BE2C (cell line): Measurements from ENCODE around the gene SNX24.
"Not testable (repeated sequence)": the region's sequence is repeated elsewhere in the genome, so short reads cannot be mapped to it uniquely, and the experiment has no call there.

ENCODE experiments used
- DNase-seq: peaks from one replicate; pipeline ENCODE4 v3.0.0-alpha.2; 2020
- H3K27me3 ChIP-seq: fragments of 250-450 bp; sonication (Bioruptor Pico); 2 replicates; pipeline ENCODE4 v1.5.1; 2020; ENCODE audit warnings: mild to moderate bottlenecking
- H3K36me3 ChIP-seq: fragments of 250-450 bp; sonication (Bioruptor Pico); 2 replicates; pipeline ENCODE4 v1.5.1; 2020; ENCODE audit warnings: mild to moderate bottlenecking
- H3K4me1 ChIP-seq: fragments of 250-450 bp; sonication (Bioruptor Pico); 2 replicates; pipeline ENCODE4 v1.5.1; 2020
- H3K4me3 ChIP-seq: 2 replicates; pipeline ENCODE4 v1.5.1; 2011; ENCODE audit warnings: low read depth, low read length
- H3K9me3 ChIP-seq: fragments of 250-450 bp; sonication (Bioruptor Pico); 2 replicates; pipeline ENCODE4 v1.5.1; 2020
- TF ChIP-seq, protein P1 (sequence below): IDR thresholded peaks from 2 replicates; pipeline ENCODE4 v1.5.1; 2012; ENCODE audit warnings: mild to moderate bottlenecking, low read depth, low read length

SNX24 gene

DNA sequence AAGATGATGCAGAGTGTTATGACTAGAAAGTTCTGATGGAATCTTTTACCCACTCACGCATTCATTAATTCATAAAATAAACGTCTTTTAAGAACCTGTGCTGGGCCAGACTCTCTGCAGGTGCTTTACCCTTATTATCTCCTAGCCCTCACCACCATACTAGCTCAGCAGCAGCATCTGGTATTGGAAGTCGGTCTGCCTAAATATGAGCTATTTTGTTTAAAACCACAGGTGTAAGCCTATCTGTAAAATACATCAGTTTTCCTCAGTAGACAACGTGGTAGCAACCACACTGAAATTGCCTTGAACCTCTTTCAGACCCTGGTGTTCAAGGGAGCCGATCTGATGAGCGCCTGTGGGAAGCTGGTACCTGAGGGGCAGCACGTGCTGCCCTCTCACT is 121.7 kb downstream of the SNX24 start:
- Histone ChIP-seq H3K9me3 (no peaks in the 10 kb centered on the region), H3K4me3 (no peak overlapping the region), H3K36me3 (no peaks in the 10 kb centered on the region), H3K27me3 (no peaks in the 10 kb centered on the region), H3K4me1 (no peaks in the 10 kb centered on the region)
- DNase-seq: no peak
- TF ChIP-seq, protein P1, sequence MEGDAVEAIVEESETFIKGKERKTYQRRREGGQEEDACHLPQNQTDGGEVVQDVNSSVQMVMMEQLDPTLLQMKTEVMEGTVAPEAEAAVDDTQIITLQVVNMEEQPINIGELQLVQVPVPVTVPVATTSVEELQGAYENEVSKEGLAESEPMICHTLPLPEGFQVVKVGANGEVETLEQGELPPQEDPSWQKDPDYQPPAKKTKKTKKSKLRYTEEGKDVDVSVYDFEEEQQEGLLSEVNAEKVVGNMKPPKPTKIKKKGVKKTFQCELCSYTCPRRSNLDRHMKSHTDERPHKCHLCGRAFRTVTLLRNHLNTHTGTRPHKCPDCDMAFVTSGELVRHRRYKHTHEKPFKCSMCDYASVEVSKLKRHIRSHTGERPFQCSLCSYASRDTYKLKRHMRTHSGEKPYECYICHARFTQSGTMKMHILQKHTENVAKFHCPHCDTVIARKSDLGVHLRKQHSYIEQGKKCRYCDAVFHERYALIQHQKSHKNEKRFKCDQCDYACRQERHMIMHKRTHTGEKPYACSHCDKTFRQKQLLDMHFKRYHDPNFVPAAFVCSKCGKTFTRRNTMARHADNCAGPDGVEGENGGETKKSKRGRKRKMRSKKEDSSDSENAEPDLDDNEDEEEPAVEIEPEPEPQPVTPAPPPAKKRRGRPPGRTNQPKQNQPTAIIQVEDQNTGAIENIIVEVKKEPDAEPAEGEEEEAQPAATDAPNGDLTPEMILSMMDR: no peak

DNA sequence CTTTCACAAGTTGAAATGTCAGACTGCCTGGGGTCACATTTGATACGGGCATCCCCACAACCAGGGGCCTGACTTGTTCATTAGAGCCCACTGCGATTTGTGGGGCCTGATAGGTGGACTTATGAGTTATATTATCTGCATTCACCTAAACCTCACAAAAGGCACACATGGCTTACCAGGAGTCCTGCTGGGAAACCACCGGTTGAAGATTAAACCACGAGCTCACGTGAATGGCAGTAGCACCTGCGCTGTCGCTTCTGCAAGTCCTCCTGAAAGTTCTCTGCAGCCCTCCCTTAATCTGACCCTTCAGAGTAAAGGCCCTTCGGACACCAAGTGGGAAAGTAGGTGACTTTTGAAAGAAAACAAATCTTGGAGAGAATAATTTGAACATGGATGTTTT is 122.2 kb downstream of the SNX24 start:
- H3K36me3 ChIP-seq: no peaks in the 10 kb centered on the region
- no peaks in the 10 kb centered on the region for H3K4me1 ChIP-seq
- TF ChIP-seq, protein P1: no peak
- no peaks in the 10 kb centered on the region for H3K27me3 ChIP-seq
- no peak overlapping the region for H3K4me3 ChIP-seq
- no peak for DNase-seq
- H3K9me3 ChIP-seq: no peaks in the 10 kb centered on the region

DNA sequence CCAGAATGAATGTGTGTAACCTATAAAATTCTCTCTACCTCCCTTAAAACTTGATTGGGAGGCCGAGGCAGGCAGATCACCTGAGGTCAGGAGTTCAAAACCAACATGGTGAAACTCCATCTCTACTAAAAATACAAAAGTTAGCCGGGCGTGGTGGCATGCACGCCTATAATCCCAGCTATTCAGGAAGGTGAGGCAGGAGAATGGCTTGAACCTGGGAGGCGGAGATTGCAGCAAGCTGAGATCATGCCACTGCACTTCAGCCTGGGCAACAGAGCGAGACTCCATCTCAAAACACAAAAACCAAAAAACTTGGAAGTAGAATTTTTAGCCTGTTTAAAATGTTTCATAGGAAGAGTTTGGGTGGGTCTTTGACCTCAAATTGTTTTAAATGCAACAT is 122.6 kb downstream of the SNX24 start:
- not testable (repeated sequence) for DNase-seq, H3K36me3 ChIP-seq, H3K4me1 ChIP-seq, H3K27me3 ChIP-seq, H3K9me3 ChIP-seq, H3K4me3 ChIP-seq

DNA sequence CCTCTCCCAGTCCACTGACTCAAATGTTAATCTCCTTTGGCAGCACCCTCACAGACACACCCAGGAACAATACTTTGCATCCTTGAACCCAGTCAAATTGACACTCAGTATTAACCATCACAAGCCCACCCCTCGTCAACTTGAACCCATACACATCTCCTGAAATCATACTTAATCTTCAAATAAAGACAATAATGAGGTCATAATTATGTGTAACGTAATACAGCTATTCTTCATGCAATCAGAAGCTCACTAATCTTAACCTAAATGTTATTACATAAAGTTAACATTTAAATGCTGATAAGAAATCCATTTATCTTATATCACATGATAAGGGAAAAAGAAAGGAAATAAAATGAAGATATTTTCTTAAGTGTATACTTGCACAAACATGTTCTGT is 125.9 kb downstream of the SNX24 start:
- H3K27me3 ChIP-seq: no peaks in the 10 kb centered on the region
- DNase-seq: no peak
- H3K4me3 ChIP-seq: no peak overlapping the region
- TF ChIP-seq, protein P1: no peak
- no peaks in the 10 kb centered on the region for H3K9me3 ChIP-seq
- H3K36me3 ChIP-seq: no peaks in the 10 kb centered on the region
- no peaks in the 10 kb centered on the region for H3K4me1 ChIP-seq

DNA sequence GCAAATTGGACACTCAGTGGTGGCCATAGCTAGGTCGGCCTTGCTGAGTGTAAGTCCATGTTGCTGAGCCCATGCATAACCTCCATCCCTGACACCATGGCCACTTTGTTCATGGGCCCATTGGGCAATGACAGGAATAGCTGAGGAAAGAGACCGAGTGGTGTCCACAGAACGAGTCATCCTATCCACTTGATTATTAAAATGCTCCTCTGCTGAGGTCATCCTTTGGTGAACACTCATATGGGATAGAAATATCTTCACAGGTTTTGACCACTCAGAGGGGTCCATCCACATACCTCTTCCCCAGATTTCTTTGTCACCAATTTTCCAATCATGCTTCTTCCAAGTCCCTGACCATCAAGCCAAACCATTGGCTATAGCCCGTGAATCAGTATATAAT is 127.5 kb downstream of the SNX24 start:
- DNase-seq: no peak
- Histone ChIP-seq H3K4me1 (no peaks in the 10 kb centered on the region), H3K9me3 (no peaks in the 10 kb centered on the region), H3K36me3 (no peaks in the 10 kb centered on the region), H3K27me3 (no peaks in the 10 kb centered on the region), H3K4me3 (no peak overlapping the region)
- TF ChIP-seq, protein P1: no peak

DNA sequence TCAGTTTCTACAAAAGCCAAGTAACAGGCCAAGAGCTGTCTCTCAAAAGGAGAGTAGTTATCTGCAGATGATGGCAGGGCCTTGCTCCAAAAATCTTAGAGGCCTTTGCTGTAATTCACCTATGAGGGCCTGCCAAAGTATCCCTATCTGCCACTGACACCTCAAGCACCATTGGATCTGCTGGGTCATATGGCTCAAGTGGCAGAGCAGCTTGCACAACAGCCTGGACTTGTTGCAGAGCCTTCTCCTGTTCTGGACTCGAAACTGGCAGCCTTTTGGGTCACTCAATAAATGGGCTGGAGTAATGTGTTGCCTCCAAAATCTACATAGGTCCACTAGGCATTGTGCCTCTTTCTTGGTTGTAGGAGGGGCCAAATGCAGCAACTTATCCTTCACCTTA is 128.3 kb downstream of the SNX24 start:
- not testable (repeated sequence) for H3K27me3 ChIP-seq, H3K36me3 ChIP-seq, H3K4me1 ChIP-seq, H3K4me3 ChIP-seq, H3K9me3 ChIP-seq, DNase-seq

DNA sequence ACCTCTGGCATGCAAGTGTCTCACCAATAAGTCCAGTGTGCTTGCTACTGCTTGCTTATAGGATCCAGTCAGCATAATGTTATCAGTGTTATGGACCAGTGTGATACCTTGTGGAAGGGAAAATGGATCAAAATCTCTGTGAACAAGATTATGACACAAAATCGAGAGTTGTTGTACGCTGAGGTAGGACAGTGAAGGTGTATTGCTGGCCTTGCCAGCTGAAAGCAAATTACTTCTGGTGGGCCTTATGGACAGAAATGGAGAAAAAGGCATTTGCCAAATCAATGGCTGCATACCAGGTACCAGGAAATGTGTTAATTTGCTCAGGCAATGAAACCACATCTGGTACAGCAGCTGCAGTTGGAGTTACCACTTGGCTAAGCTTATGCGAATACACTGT is 128.8 kb downstream of the SNX24 start:
- not testable (repeated sequence) for H3K9me3 ChIP-seq, DNase-seq, H3K27me3 ChIP-seq, H3K4me1 ChIP-seq, H3K36me3 ChIP-seq, H3K4me3 ChIP-seq

DNA sequence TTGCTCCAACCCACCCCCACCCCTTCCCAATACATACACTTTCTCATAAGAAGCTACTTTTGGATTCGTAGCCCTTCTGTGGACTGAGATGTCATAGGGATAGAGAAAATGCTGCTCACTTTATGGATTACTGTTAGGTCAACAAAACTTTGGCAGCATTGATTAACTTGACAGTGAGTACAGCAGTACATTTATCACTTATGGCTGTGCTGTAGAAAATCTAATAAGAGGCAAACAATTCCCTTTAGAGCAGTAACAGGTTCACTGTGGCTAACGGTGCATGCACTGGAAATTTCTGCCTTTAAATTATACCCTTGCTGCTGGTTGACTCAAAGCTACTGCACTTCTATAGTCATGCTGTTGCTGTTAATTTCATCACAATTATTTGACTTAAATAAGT is 131.9 kb downstream of the SNX24 start:
- no peaks in the 10 kb centered on the region for H3K4me1 ChIP-seq
- H3K36me3 ChIP-seq: no peaks in the 10 kb centered on the region
- TF ChIP-seq, protein P1: no peak
- no peak overlapping the region for H3K4me3 ChIP-seq
- H3K9me3 ChIP-seq: no peaks in the 10 kb centered on the region
- no peaks in the 10 kb centered on the region for H3K27me3 ChIP-seq
- no peak for DNase-seq
